ENCODE measurements around the gene ECI1.

The ECI1 gene

GRCh38 chr16:2251296-2252111 lies at the start of gene ECI1:
Gene ECI1, minus strand, starts transcription at chr16:2251587. Its CDS starts 21 bp downstream, at chr16:2251566.
- peak; percentile 89 for DNase-seq

DNA sequence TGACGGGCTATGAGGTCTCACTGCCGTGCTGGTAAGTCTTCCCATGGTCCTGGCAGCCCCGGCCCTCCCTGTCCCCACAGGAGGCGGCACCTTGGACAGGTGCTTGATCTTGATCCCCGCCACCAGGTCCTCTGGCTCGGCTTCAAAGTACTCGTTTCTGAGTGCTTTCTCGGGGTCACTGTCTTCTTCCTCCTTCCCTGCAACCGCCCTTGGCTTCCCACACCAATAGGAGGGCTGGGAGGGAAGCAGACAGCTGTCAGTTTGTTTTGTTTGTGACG lies 48.5 kb upstream of the ECI1 start:
- DNase-seq: no peak

GRCh38 chr16:2299121-2299914 lies 47.9 kb upstream of the ECI1 start:
- no peak for DNase-seq

DNA sequence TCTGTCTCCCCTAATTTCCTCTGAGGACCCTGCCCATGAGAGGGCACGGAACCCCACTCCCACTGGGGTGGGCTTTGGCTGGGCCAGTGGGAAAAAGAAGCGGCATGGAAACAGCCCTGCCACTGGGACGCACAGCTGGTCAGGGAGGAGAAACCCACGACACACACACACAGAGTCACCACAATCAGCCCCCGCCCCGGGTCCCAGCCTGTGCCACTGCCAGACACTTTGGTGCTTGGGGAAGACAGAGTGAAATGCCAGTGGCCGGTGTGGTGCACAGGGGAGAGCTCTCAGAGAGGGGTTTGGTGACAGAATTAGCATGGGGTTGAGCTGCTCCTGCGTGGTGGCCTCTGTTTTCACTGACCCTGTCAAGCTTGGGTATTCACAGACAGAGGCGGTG lies 47.2 kb upstream of the ECI1 start:
- no peak for DNase-seq

DNA sequence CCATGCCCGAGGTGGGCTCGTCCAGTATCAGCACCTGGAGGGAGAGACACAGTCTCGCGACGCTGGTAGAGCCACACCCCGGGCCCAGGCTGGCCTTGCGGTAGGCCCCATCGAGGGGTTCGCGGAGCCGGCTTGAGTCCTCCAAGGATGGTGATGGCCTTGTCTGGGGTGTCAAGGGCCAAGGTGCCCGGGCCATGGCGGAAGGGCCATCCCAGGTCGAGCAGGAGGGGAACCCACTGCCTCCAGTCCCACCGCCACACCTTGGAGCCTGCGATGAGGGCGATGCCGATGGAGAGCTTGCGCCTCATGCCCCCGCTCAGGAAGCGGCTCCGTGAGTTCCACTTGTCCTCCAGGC lies 46.1 kb upstream of the ECI1 start:
- no peak for DNase-seq

DNA sequence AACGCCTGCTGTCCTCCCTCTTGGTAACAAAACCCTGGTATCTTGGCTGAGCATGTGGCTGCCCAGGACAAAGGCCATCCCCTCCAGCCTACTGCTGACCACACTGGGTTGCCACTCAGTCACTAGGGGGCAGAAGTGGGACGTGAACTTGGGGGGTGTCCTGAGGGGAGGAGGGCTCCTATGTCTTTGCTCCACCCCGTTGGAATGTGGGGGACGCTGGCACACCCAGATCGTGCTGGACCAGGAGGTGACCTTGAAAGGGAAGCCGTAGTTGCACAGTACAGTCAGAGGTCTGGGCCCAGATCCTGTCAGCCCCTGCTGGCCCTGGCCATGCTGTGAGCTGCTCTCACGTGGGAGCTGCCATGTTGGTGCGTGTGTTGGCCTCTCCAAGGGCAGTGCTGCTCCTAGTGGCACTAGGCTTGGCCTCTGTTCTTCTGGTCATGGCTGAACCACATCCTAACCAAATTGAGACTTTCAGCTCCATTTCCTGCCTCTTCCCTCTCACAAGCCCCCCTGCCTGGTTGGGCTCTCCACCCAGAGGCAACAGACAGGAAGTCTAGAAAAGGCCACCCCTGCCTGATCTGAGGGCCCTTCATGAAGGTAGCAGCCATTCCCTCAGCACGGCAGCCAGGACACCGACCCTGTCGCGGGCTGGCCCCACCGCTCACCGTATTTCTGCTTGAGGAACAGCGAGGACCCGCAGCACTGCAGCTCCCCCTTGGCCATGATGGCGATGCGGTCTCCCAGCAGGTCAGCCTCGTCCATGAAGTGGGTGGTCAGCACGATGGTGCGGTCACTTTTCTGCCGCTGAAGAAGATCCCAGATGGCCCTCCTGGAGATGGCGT lies 45.5 kb upstream of the ECI1 start:
- DNase-seq: no peak

DNA sequence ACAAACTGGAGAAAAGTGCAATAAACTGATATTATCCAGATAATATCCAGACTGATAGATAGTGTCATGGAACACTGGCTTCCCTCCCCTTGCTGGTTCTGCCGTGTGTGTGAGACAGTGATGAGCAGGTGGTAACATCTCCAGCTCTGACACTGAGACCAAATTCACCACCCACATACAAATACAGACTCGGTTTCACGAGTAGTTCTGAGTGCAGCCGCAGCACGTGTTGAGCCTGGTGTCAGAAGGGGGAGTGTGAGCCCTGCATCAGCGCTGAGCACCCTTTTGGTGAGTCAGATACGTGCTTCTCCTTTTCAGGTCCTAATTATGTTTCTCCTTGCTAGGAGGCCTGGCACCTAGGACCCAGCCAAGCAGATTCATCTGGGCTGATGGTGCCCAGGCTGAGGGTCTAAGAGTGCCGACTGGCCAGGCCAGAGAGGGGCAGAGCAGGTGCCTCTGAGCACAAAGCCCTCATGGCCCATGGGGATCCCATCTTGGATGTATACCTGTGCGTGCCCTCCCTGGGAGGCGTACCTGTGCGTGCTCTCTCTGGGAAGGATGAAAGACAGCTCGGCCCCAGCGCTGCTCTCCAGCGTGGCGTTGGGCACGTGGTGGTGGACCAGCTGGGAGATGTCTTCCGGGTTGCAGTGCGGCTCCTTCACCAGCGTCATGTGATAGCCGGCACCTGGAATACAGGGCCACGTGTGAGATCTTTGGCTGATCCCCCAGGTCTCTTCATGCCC lies 43.8 kb upstream of the ECI1 start:
- no peak for DNase-seq

GRCh38 chr16:2292221-2292620 lies 40.8 kb upstream of the ECI1 start:
- DNase-seq: no peak

GRCh38 chr16:2289282-2289681 lies 37.9 kb upstream of the ECI1 start:
- no peak for DNase-seq

DNA sequence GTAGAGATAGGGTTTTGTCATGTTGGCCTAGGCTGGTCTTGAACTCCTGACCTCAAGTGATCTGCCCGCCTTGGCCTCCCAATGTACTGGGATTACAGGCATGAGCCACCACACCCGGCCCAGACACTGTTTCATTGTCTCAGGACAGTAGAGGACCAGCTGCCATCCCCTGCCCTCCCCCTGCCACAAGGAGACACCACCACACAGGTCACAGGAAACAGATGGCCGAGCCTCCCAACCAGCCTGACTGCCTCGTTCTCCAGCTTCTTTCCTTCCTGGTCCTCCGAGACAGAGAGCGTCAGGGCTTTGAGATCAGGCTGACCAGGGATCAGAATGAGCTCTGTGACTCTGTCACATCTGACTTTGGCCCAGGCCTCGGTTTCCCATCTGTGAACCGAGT lies 37.3 kb upstream of the ECI1 start:
- no peak for DNase-seq

GRCh38 chr16:2287916-2288547 lies 36.6 kb upstream of the ECI1 start:
- no peak for DNase-seq

DNA sequence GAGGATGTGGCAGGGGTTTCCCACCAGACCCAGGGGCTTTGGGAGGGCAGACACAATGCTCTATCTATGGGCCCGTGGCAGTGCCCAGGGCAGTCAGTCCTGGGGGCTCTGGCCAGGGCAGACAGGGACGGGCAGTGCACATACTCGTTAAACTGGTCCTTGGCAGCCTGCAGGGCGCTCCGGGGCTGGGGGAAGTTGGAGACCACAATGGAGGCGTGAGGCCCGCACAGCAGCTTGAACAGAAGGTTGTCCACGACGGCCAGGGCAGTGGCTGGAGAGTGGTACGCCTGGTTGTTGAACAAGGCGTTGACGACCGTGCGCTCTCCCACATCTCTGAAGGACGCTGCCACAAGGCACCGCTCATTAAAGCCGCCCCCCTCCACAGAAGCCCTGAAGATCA lies 35.2 kb upstream of the ECI1 start:
- DNase-seq: no peak

DNA sequence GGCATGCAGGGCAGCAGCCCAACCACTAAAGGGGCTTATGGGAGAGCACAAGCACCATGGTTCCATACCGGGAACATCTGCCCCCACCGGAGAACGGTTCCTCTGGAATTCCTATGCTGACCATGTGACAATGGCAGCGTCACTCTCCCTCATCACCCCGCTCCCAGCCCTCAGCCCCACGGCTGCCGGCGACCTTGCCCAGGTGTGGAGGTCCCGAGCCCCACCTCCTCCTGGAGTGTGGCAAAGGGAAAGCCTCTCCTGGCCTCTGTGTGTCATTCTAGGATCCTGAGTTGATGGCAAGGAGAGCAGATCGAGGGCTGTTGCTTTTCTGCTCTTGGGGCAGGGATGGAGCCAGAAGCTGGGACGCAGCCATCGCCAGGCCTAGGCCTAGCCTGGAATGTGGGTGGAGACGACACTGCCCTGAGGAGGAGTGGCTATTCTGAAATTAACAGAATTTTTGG lies 34.4 kb upstream of the ECI1 start:
- DNase-seq: no peak

DNA sequence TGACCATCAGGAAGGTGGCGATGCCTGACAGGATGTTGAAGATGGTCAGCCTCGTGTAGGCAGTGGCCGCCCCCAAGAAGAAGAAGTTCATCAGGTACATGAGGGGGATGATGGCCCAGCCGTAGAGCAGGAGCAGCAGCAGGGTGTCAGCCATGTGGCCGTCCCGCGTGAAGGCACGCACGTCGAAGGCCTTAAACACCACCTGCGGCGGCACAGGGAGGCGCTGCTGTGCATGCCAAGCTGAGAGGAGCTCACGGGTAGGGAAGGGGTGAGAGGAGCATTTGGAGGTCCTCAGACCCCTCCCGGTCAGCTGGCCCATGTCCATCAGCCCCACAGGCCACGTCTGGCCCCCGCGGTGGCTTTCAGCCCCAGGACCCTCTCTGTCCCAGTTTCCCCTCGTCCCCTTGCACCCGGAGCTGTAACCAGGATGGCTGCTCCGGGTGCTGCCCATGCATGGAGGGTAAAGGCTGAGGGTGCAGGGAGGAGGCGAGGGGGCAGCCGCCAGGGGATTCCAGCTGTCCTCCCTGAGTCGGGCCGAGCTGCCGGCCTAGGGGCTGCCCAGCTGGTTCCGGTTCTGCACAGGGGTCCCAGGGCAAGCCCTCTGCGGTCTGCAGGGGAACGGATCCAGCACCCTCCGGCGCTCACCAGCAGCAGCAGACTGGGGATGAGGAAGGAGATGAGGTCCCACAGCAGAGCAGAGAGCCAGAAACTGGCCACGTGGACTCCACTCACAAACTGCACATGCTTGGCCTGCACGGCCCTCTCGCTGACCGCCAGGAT lies 33.6 kb upstream of the ECI1 start:
- no peak for DNase-seq

DNA sequence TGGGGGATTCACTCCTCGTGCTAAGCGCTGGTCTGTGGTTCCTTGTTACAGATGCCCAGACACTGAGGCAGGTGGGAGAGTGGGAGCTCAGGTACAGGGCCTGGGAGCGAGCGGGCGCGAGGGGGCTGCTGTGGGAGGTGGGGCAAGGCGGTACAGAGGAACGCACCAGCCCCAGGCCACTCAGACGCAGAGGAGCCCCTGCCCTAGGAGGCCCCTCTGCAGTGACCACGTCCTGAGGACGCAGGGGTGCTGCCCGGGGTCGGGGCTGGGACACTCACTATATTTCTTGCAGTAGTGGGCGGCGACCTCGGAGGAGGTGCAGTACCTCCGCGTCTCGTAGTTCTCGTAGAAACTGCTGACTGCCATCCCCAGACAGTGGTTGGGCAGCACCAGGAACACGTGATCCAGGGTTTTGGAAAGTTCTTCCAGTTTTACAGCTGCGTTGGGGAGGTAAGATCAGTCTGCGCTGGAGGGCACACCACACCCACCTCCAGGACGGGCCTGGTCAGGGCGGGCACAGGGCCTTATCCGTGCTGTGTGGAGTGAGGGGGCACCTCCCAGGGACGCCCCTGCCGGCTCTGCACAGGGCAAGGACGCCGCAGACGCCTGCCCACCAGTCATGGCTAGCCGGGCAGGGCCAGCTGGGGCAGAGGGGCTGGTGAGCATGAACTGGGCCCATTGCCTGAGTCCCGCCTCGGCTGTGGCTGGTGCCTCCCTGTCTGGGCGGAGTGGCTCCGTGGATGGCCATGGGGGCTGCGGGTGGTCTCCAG lies 32.8 kb upstream of the ECI1 start:
- DNase-seq: no peak

DNA sequence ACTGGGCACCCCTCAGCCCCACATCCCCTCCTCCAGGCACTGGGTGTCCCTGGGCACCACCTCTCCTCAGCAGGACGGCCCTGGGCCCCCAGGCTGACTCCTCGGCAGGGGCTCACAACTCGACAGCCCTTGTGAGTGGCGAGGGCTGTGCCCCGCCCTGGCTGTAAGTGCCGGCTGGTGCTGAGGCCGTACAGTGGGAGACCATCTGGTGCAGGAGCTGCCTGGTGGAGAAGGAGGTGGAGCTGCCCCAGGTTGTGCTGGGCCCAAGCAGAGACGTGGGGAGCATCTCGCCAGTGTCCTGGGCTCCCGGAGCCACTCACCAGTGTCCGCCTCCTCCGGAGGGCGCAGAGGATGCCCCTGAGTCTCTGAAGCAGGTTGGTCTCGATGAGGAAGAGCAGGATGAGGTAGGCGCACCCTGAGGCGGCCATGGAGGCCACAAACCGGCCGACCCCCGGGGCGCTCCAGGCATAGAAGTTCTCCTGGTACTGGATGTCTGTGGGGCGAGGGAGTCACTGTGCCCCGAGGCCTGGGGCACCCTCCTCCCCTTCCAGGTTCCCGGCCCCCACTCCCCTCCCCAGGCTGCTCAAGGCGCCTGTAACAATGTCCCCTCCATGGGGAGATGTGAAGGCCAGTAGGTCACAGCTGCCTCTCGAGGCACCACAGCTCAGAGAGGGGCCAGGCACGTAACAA lies 31.6 kb upstream of the ECI1 start:
- DNase-seq: no peak

DNA sequence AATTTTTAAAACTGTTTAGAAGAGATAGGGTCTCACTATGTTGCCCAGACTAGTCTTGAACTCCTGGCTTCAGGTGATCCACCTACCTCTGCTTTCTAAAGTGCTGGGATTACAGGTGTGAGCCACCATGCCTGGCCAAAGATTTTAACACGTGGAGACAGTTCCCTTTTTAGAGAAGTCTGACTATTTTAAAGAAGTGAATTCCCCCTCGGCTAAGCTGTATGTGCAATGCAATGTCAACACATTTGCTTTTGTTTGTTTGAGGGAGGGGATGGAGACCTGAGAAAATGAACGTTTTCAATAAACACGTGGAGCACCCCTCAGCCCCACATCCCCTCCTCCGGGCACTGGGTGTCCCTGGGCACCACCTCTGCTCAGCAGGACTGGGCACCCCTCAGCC lies 30.9 kb upstream of the ECI1 start:
- DNase-seq: no peak

DNA sequence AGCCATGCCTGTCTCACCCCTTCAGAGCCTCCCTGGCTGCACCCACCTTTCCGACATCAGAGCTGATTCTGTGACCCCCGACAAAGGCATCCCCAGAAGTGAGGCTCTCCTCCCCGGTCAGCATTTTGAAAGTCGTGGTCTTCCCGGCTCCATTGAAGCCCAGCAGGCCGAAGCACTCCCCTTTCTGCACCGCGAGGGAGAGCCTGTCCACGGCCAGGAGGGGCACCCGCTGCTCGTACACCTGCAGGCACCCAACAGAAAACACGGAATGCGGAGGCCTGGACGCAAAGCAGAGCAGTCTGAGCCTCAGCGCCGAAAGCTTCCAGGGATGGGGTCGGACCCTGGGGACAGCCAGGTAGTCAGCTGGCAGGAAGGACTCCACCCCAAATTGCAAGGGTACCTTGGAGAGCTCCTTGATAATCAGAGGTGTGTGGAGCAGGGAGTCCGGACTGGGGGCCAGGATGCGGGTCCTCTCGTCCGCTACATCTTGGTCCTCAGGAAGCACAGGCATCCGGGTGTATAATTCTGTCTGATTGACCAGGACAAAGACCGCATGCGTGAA lies 29.7 kb upstream of the ECI1 start:
- no peak for DNase-seq

DNA sequence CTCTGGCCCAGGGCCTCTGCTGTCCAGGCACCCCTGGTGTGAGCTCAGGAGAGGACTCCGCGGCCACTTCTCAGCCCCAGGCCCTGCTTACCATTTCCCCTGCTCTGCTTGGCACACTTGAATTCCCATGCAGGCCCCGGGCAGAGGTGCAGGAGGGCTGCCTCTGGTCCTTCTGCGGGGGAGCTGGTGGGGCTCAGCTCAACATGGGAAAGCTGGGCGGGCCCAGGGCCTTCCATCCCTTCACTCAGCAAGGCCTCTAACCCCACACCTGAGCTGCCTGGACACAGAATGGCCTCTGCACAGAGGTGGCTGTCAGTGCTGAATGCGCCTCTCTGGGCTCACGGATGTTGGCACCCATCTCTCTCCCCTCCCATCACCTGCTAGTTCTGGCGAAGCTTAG lies 29.1 kb upstream of the ECI1 start:
- no peak for DNase-seq
